ENCODE results near the gene ZNF143.

ZNF143 gene

GRCh38 chr11:9550191-9550628 is 89.4 kb downstream of the ZNF143 start:
- TF ChIP-seq ZNF274 (IDR thresholded peaks at IDR 0.05; ENCODE audit: low read depth, low read length) = no peak
- H3K4me3 ChIP-seq (ENCODE audit: low read length) = no peak overlapping the region

GRCh38 chr11:9561279-9561982 is 100.6 kb downstream of the ZNF143 start:
- no peak overlapping the region for H3K4me3 ChIP-seq (ENCODE audit: low read length)
- no peak for TF ChIP-seq ZNF274 (IDR thresholded peaks at IDR 0.05; ENCODE audit: low read depth, low read length)

GRCh38 chr11:9562716-9563115 is 101.9 kb downstream of the ZNF143 start:
- TF ChIP-seq ZNF274 (IDR thresholded peaks at IDR 0.05; ENCODE audit: low read depth, low read length) = no peak

GRCh38 chr11:9563196-9563730 is 102.5 kb downstream of the ZNF143 start:
- no peak overlapping the region for H3K4me3 ChIP-seq (ENCODE audit: low read length)
- no peak for TF ChIP-seq ZNF274 (IDR thresholded peaks at IDR 0.05; ENCODE audit: low read depth, low read length)

More at GRCh38 chr11:9562716-9563115, 101.9 kb downstream of the ZNF143 start:
- H3K4me3 ChIP-seq (ENCODE audit: low read length) = no peak overlapping the region

- TF ChIP-seq ZNF274 (IDR thresholded peaks at IDR 0.05; ENCODE audit: low read depth, low read length) = no peak
- H3K4me3 ChIP-seq (ENCODE audit: low read length) = 0 out of 2 replicates have a peak overlapping the region, but pooled peaks have one; percentile 27
Observed at GRCh38 chr11:9565822-9566560, 105.2 kb downstream of the ZNF143 start.

- TF ChIP-seq ZNF274 (IDR thresholded peaks at IDR 0.05; ENCODE audit: low read depth, low read length) = no peak
- H3K4me3 ChIP-seq (ENCODE audit: low read length) = no peak overlapping the region
Observed at GRCh38 chr11:9566561-9567063, 105.8 kb downstream of the ZNF143 start.

- no peak for TF ChIP-seq ZNF274 (IDR thresholded peaks at IDR 0.05; ENCODE audit: low read depth, low read length)
- H3K4me3 ChIP-seq (ENCODE audit: low read length) = no peak overlapping the region
Observed at GRCh38 chr11:9567401-9567800, 106.6 kb downstream of the ZNF143 start.

GRCh38 chr11:9568161-9568853 is 107.5 kb downstream of the ZNF143 start:
- no peak overlapping the region for H3K4me3 ChIP-seq (ENCODE audit: low read length)
- TF ChIP-seq ZNF274 (IDR thresholded peaks at IDR 0.05; ENCODE audit: low read depth, low read length) = no peak

- H3K4me3 ChIP-seq (ENCODE audit: low read length) = no peak overlapping the region
- TF ChIP-seq ZNF274 (IDR thresholded peaks at IDR 0.05; ENCODE audit: low read depth, low read length) = no peak
Observed at GRCh38 chr11:9568854-9569587, 108.2 kb downstream of the ZNF143 start.

GRCh38 chr11:9569588-9570164 is 108.9 kb downstream of the ZNF143 start:
- no peak overlapping the region for H3K4me3 ChIP-seq (ENCODE audit: low read length)
- TF ChIP-seq ZNF274 (IDR thresholded peaks at IDR 0.05; ENCODE audit: low read depth, low read length) = no peak

- no peak for TF ChIP-seq ZNF274 (IDR thresholded peaks at IDR 0.05; ENCODE audit: low read depth, low read length)
Observed at GRCh38 chr11:9570313-9571025, 109.7 kb downstream of the ZNF143 start.

GRCh38 chr11:9571071-9571762 is 110.4 kb downstream of the ZNF143 start:
- no peak for TF ChIP-seq ZNF274 (IDR thresholded peaks at IDR 0.05; ENCODE audit: low read depth, low read length)
- no peak overlapping the region for H3K4me3 ChIP-seq (ENCODE audit: low read length)

More at GRCh38 chr11:9570313-9571025, 109.7 kb downstream of the ZNF143 start:
- H3K4me3 ChIP-seq (ENCODE audit: low read length) = no peak overlapping the region
